Measurements from ENCODE around the gene SPEM3. TPM values are rescaled to one million over a fixed set of nuclear protein-coding genes. Genes with fewer than 3 reads are reported as not detected.

The SPEM3 gene
- total RNA-seq, 3 donors from 2014 or later (not counting 1 experiment from before 2014, with no cell fraction given), result not detected

- ATAC-seq, result no peak
- Histone ChIP-seq H3K4me3 (ENCODE audit: low read length) (no peak overlapping the region), H3K4me1 (ENCODE audit: control insufficient read depth, insufficient read depth, low read length) (peaks cover 14% of the 10 kb centered on the region), H3K27me3 (ENCODE audit: control insufficient read depth, insufficient read depth, low read length) (no peaks in the 10 kb centered on the region), H3K36me3 (ENCODE audit: control insufficient read depth, insufficient read depth, low read length) (peaks cover 35% of the 10 kb centered on the region), H3K27ac (ENCODE audit: low read length) (no peak overlapping the region), H3K9me3 (ENCODE audit: control insufficient read depth, insufficient read depth, low read length) (no peaks in the 10 kb centered on the region)
- H3K4me3 Mint-ChIP-seq, result no peak overlapping the region
- intact Hi-C loops (cut with micrococcal nuclease), result no loop called here
- TF ChIP-seq CTCF (IDR thresholded peaks at IDR 0.05), result no peak
- no peaks in the 10 kb centered on the region for H3K9me3 Mint-ChIP-seq
- WGBS (ENCODE audit: insufficient coverage), result 93% methylated on average over 9 of the region's 9 CpGs
- H3K4me1 Mint-ChIP-seq, result peaks cover 8 to 27% of the 10 kb centered on the region in 2 donors
- no peaks in the 10 kb centered on the region for H3K27me3 Mint-ChIP-seq (ENCODE audit: low read depth in 2 of 2)
- H3K27ac Mint-ChIP-seq, result peak overlapping the region; percentile 46 to 82
- H3K36me3 Mint-ChIP-seq, result no peaks in the 10 kb centered on the region
- no peak for DNase-seq
Measured at GRCh38 chr17:7466318-7466638, 37.6 kb downstream of the SPEM3 start.

GRCh38 chr17:7466639-7467341, 38.1 kb downstream of the SPEM3 start:
- H3K4me3 Mint-ChIP-seq, result no peak overlapping the region
- DNase-seq, result no peak
- Histone ChIP-seq H3K9me3 (ENCODE audit: control insufficient read depth, insufficient read depth, low read length) (no peaks in the 10 kb centered on the region), H3K4me1 (ENCODE audit: control insufficient read depth, insufficient read depth, low read length) (peaks cover 19% of the 10 kb centered on the region), H3K27me3 (ENCODE audit: control insufficient read depth, insufficient read depth, low read length) (no peaks in the 10 kb centered on the region), H3K27ac (ENCODE audit: low read length) (no peak overlapping the region), H3K4me3 (ENCODE audit: low read length) (no peak overlapping the region), H3K36me3 (ENCODE audit: control insufficient read depth, insufficient read depth, low read length) (peaks cover 35% of the 10 kb centered on the region)
- no peak for TF ChIP-seq CTCF (IDR thresholded peaks at IDR 0.05)
- H3K36me3 Mint-ChIP-seq, result no peaks in the 10 kb centered on the region
- no peaks in the 10 kb centered on the region for H3K9me3 Mint-ChIP-seq
- H3K27ac Mint-ChIP-seq, result peak overlapping the region; percentile 46 to 82
- H3K4me1 Mint-ChIP-seq, result peaks cover 13 to 31% of the 10 kb centered on the region in 2 donors
- H3K27me3 Mint-ChIP-seq (ENCODE audit: low read depth in 2 of 2), result no peaks in the 10 kb centered on the region
- WGBS (ENCODE audit: insufficient coverage), result 85% methylated on average over 16 of the region's 16 CpGs
- ATAC-seq, result peak in 2 of 3 donors; percentile 13 to 17
- intact Hi-C loops (cut with micrococcal nuclease), result no loop called here

- H3K4me3 ChIP-seq (ENCODE audit: low read length), result no peak overlapping the region
- peak overlapping the region; percentile 18 to 82 for H3K27ac Mint-ChIP-seq
- peaks cover 17 to 36% of the 10 kb centered on the region in 2 donors for H3K4me1 Mint-ChIP-seq
- ATAC-seq (no peak), DNase-seq (no peak)
- H3K27me3 ChIP-seq (ENCODE audit: control insufficient read depth, insufficient read depth, low read length), result no peaks in the 10 kb centered on the region
- H3K27ac ChIP-seq (ENCODE audit: low read length), result no peak overlapping the region
- H3K9me3 Mint-ChIP-seq, result no peaks in the 10 kb centered on the region
- no peaks in the 10 kb centered on the region for H3K27me3 Mint-ChIP-seq (ENCODE audit: low read depth in 2 of 2)
- 89% methylated on average over 3 of the region's 3 CpGs for WGBS (ENCODE audit: insufficient coverage)
- H3K36me3 ChIP-seq (ENCODE audit: control insufficient read depth, insufficient read depth, low read length), result peaks cover 30% of the 10 kb centered on the region
- no peaks in the 10 kb centered on the region for H3K9me3 ChIP-seq (ENCODE audit: control insufficient read depth, insufficient read depth, low read length)
- H3K4me1 ChIP-seq (ENCODE audit: control insufficient read depth, insufficient read depth, low read length), result peaks cover 26% of the 10 kb centered on the region
- TF ChIP-seq CTCF (IDR thresholded peaks at IDR 0.05), result no peak
- no peak overlapping the region for H3K4me3 Mint-ChIP-seq
- intact Hi-C loops (cut with micrococcal nuclease), result no loop called here
- H3K36me3 Mint-ChIP-seq, result no peaks in the 10 kb centered on the region
Measured at GRCh38 chr17:7467498-7467897, 38.8 kb downstream of the SPEM3 start.

- H3K36me3 ChIP-seq (ENCODE audit: control insufficient read depth, insufficient read depth, low read length), result peaks cover 22% of the 10 kb centered on the region
- Mint-ChIP-seq H3K4me3 (no peak overlapping the region), H3K27ac (peak overlapping the region; percentile 18 to 33), H3K9me3 (no peaks in the 10 kb centered on the region), H3K4me1 (peaks cover 17 to 36% of the 10 kb centered on the region in 2 donors), H3K27me3 (ENCODE audit: low read depth in 2 of 2) (no peaks in the 10 kb centered on the region), H3K36me3 (no peaks in the 10 kb centered on the region)
- peaks cover 26% of the 10 kb centered on the region for H3K4me1 ChIP-seq (ENCODE audit: control insufficient read depth, insufficient read depth, low read length)
- WGBS (ENCODE audit: insufficient coverage), result 98% methylated on average over 11 of the region's 11 CpGs
- no peak overlapping the region for H3K4me3 ChIP-seq (ENCODE audit: low read length)
- intact Hi-C loops (cut with micrococcal nuclease), result no loop called here
- no peak for TF ChIP-seq CTCF (IDR thresholded peaks at IDR 0.05)
- no peaks in the 10 kb centered on the region for H3K9me3 ChIP-seq (ENCODE audit: control insufficient read depth, insufficient read depth, low read length)
- no peak overlapping the region for H3K27ac ChIP-seq (ENCODE audit: low read length)
- ATAC-seq (no peak), DNase-seq (no peak)
- no peaks in the 10 kb centered on the region for H3K27me3 ChIP-seq (ENCODE audit: control insufficient read depth, insufficient read depth, low read length)
Measured at GRCh38 chr17:7468290-7468689, 39.6 kb downstream of the SPEM3 start.

Measured in natural killer cell (primary cell).